PC-9 (cell line): Measurements from ENCODE around the gene PLK2.

Experiments
- CTCF ChIP-seq: fragments of 200-600 bp; sonication (generic); conservative IDR thresholded peaks from 2 replicates; pipeline ENCODE4 v1.6.1; 2017; ENCODE audit warnings: mixed run types, antibody characterized with exemption, mild to moderate bottlenecking, moderate library complexity
- EZH2 ChIP-seq: fragments of 200-600 bp; sonication (generic); IDR thresholded peaks from 2 replicates; pipeline ENCODE4 v1.8.0; 2017; ENCODE audit warnings: antibody characterized with exemption, low read depth

DNA sequence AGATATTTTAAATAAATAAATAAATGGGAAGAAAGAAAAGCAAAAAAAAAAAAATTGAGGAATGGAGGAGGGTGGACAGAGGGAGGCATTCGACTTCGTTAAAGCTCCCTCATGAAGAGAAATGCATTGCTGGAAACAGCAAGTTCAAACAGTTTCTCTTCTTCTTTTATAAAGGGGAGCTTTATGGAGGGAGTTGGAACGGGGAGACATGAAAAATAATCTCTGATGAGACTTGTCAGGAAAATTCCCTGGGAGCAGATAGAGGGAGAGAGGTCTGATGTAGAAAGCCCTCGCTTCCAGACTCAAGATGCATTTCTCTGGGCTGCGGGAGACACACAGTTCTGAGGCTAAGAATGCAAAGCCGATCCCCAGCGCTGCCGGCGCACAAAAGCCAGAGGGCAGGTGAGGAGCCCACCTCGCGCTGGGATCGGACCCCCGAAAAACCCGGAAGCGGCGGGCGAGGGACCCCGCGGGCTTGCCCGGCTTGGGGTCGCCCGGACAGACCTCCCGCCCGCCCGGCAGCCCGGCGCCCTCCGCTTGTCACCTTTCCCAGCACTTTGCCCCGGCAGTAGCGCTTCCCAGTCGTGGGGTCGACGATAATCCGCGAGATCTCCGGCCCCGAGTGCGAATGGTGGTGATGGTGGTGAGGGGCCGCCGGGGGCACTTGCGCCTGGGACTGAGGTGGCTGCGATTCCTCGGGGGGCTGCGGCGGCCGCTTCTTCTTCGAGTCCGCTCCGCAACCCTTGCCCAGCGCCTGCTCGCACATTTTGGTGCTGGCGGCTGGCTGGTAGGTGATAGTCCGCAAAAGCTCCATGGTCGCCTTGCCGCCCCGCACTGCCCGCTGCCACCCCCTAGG lies 512 bp downstream of the PLK2 start:
- no peak for TF ChIP-seq CTCF
- TF ChIP-seq EZH2, result no peak
